GM12878 (cell line): ENCODE results near the gene ZNF689. TPM values are rescaled to one million over a fixed set of nuclear protein-coding genes. Genes with fewer than 3 reads are reported as not detected.

Source experiments
- ATAC-seq: fragments of 200-7000 bp; cut with Tn5 transposase; 3 replicates; pipeline ENCODE4 v1.9.1; 2020; ENCODE audit warnings: mild to moderate bottlenecking, moderate library complexity
- BruUV-seq: library from RNA; stranded (reverse); fragments of 400-500 nt; replicated peaks from 2 replicates; lab custom pipeline; 2021; lab: Mats Ljungman, UMichigan
- CTCF ChIA-PET: fragments of 300-600 bp; sonication (Branson Sonifier 250); formaldehyde crosslinking; extraction: SDS; loops from one replicate; lab custom pipeline; 2021; ENCODE audit warnings: inconsistent platforms; lab: Yijun Ruan, JAX
- POLR2A ChIA-PET: fragments of 350-600 bp; formaldehyde crosslinking; extraction: SDS; loops from one replicate; lab custom pipeline; 2021; ENCODE audit warnings: inconsistent platforms; lab: Charles Lee
- RAD21 ChIA-PET: fragments of 300-600 bp; sonication (Branson Sonifier 250); formaldehyde crosslinking; loops from one replicate; lab custom pipeline; 2023; ENCODE audit warnings: antibody characterized with exemption; ENCODE audit not compliant: unreplicated experiment; lab: Charles Lee
- SMC1A ChIA-PET: fragments of 300-600 bp; sonication (Branson Sonifier 250); formaldehyde crosslinking; loops from one replicate; lab custom pipeline; 2023; ENCODE audit not compliant: unreplicated experiment, uncharacterized antibody; lab: Charles Lee
- DNase-seq: peaks from one replicate; pipeline ENCODE4 v3.0.0-alpha.2; 2011; ENCODE audit warnings: low read depth, low spot score
- FAIRE-seq: peaks from 3 replicates; lab custom pipeline; 2011; peaks lifted over from hg19 to GRCh38; lab: Jason Lieb, UNC
- H2AFZ ChIP-seq: 2 replicates; pipeline ENCODE4 v1.6.0; 2011; ENCODE audit warnings: low read depth, low read length, control low read depth; ENCODE audit not compliant: control insufficient read depth
- H3K27ac ChIP-seq: 2 replicates; pipeline ENCODE4 v1.5.1; 2011; ENCODE audit warnings: control low read depth; ENCODE audit not compliant: control insufficient read depth, insufficient read depth
- H3K27me3 ChIP-seq, 2 experiments: replicated peaks in 1 of 2; 2 replicates each; pipeline versions ENCODE4 v1.6.0 to v1.6.1; 2011; ENCODE audit warnings: low read length in 1 of 2; ENCODE audit not compliant: control insufficient read depth in 2 of 2, insufficient read depth in 2 of 2
- H3K36me3 ChIP-seq, 2 experiments: 2 replicates each; pipeline ENCODE4 v1.5.1; 2011; ENCODE audit warnings: low read length in 1 of 2; ENCODE audit not compliant: control insufficient read depth in 2 of 2, insufficient read depth in 2 of 2
- H3K4me1 ChIP-seq: 2 replicates; pipeline ENCODE4 v1.6.1; 2011; ENCODE audit warnings: mild to moderate bottlenecking, low read length, moderate library complexity, mixed read lengths; ENCODE audit not compliant: control insufficient read depth, insufficient read depth
- H3K4me2 ChIP-seq: 2 replicates; pipeline ENCODE4 v1.6.0; 2011; ENCODE audit warnings: control low read depth; ENCODE audit not compliant: control insufficient read depth, insufficient read depth
- H3K4me3 ChIP-seq: fragments of 200-600 bp; sonication (generic); 2 replicates; pipeline ENCODE4 v1.5.1; 2016
- H3K79me2 ChIP-seq: 2 replicates; pipeline ENCODE4 v1.6.0; 2011; ENCODE audit warnings: low read length; ENCODE audit not compliant: control insufficient read depth, insufficient read depth
- H3K9ac ChIP-seq: 2 replicates; pipeline ENCODE4 v1.8.0; 2011; ENCODE audit warnings: low read length, control low read depth, mixed read lengths; ENCODE audit not compliant: control insufficient read depth, insufficient read depth
- H3K9me3 ChIP-seq: replicated peaks from 3 replicates; pipeline ENCODE4 v1.5.1; 2011; ENCODE audit warnings: mild to moderate bottlenecking, low read length; ENCODE audit not compliant: control insufficient read depth, insufficient read depth
- H4K20me1 ChIP-seq: 2 replicates; pipeline ENCODE4 v1.6.0; 2011; ENCODE audit not compliant: control insufficient read depth, insufficient read depth
- CHD2 ChIP-seq: IDR thresholded peaks from 2 replicates; pipeline ENCODE4 v1.6.1; 2011; ENCODE audit warnings: low read depth, low read length, improper control_type of control experiment, borderline replicate concordance
- E4F1 ChIP-seq: fragments of 450-650 bp; IDR thresholded peaks from 2 replicates; pipeline ENCODE4 v1.6.1; 2018; ENCODE audit warnings: borderline replicate concordance, mild to moderate bottlenecking; ENCODE audit not compliant: partially characterized antibody
- GABPA ChIP-seq: IDR thresholded peaks from 2 replicates; pipeline ENCODE4 v1.6.1; 2014; ENCODE audit warnings: antibody characterized with exemption, low read depth, mild to moderate bottlenecking, inconsistent platforms
- GATAD2B ChIP-seq: fragments of 450-650 bp; conservative IDR thresholded peaks from 2 replicates; pipeline ENCODE4 v1.6.1; 2017; ENCODE audit warnings: low read depth, mild to moderate bottlenecking, moderate library complexity
- KLF5 ChIP-seq: fragments of 450-650 bp; IDR thresholded peaks from 2 replicates; pipeline ENCODE4 v1.6.1; 2014; ENCODE audit warnings: mild to moderate bottlenecking; ENCODE audit not compliant: partially characterized antibody
- POLR2AphosphoS5 ChIP-seq: IDR thresholded peaks from 2 replicates; pipeline ENCODE4 v1.6.1; 2011; ENCODE audit warnings: mild to moderate bottlenecking, low read length, inconsistent platforms
- SKIL ChIP-seq: fragments of 450-650 bp; IDR thresholded peaks from 2 replicates; pipeline ENCODE4 v1.6.1; 2017; ENCODE audit warnings: mild to moderate bottlenecking, low read depth, inconsistent platforms; ENCODE audit not compliant: poor library complexity, severe bottlenecking
- TCF7 ChIP-seq: IDR thresholded peaks from 2 replicates; pipeline ENCODE4 v1.6.1; 2014; ENCODE audit warnings: antibody characterized with exemption, borderline replicate concordance
- ZNF687 ChIP-seq: fragments of 450-650 bp; IDR thresholded peaks from 2 replicates; pipeline ENCODE4 v1.6.1; 2017; ENCODE audit warnings: mild to moderate bottlenecking, moderate library complexity
- WGBS: methylation state at CpG from one replicate; pipeline ENCODE4 v1.1.6; 2016; ENCODE audit warnings: low lambda C conversion rate; ENCODE audit not compliant: insufficient replicate concordance, insufficient coverage; ENCODE audit errors: missing lambda C conversion rate; 5-methylcytosine and 5-hydroxymethylcytosine counted together
- in situ Hi-C: fragments of 300-500 bp; cut with MboI; formaldehyde crosslinking; loops from 9 replicates; pipeline ENCODE4 v1.14.3; 2018; ENCODE audit warnings: mixed read lengths
- intact Hi-C: fragments of 100-400 bp; cut with micrococcal nuclease; formaldehyde crosslinking; loops from one replicate; pipeline ENCODE4 v1.14.2; 2022; ENCODE audit not compliant: unreplicated experiment
- polyA plus RNA-seq, 11 experiments: library from polyadenylated mRNA; depleted of rRNA in 4 of 11; unstranded in 6 of 11; stranded (reverse) in 5 of 11; fragments of >200 nt; fragmentation: Nextera tagmentation in 4 of 11; fragmentation: Illumina TruSeq in 1 of 11; extraction: Ambion mirVana in 4 of 11; extraction: Trizol in 1 of 11; gene quantifications; 1 replicate in 1 of 11; 2 replicates in 10 of 11; pipeline versions ENCODE4 v1.2.1 to v1.2.3, GENCODE V29; 2011 to 2016; ENCODE audit warnings: inconsistent platforms in 2 of 11, missing spikeins in 2 of 11, low read depth in 1 of 11
- total RNA-seq, 4 experiments: library from RNA; depleted of rRNA in 3 of 4; stranded (reverse); fragments of >200 nt in 3 of 4; fragmentation: Illumina TruSeq in 1 of 4; extraction: Trizol in 1 of 4; gene quantifications; 2 replicates each; pipeline versions ENCODE4 v1.2.1 to v1.2.3, GENCODE V29; 2013 to 2021

The ZNF689 gene
- total and polyA plus RNA-seq, 10 of the 15 experiments (the other 5 are each of a cell fraction or from before 2014, with no cell fraction given): 4.7 to 13.2 (median 8.5) TPM

- Histone ChIP-seq H3K4me2 (no peak overlapping the region), H2AFZ (no peak overlapping the region), H4K20me1 (no peaks in the 10 kb centered on the region), H3K36me3 (no peaks in the 10 kb centered on the region), H3K27me3 (no peaks in the 10 kb centered on the region), H3K27ac (no peak overlapping the region), H3K9me3 (no peaks in the 10 kb centered on the region)
- ATAC-seq (no peak), DNase-seq (no peak)
- POLR2A ChIA-PET: interaction anchor here (0.6 kb wide), 1 partner anchor 16 kb away, joined by 4 read pairs; no protein-coding TSS in a partner anchor
- WGBS: 35% methylated on average over 6 of the region's 6 CpGs
- TF ChIP-seq SKIL (no peak), KLF5 (no peak), ZNF687 (no peak), GABPA (no peak), POLR2AphosphoS5 (no peak), GATAD2B (no peak), E4F1 (no peak), CHD2 (no peak), TCF7 (no peak)
- TF ChIP-seq, all 136 proteins: peak for 0
- FAIRE-seq: no peak
- 0 out of 2 replicates have a peak, but pooled peaks cover under 1% of the 10 kb centered on the region for H3K79me2 ChIP-seq
- no TSS peak for BruUV-seq
- in situ Hi-C loops (no loop called here), intact Hi-C loops (no loop called here)
- RAD21 ChIA-PET: interaction anchor here (1.2 to 2.4 kb wide), 2 partner anchors 14 to 17 kb away, joined by 5 to 6 read pairs; no protein-coding TSS in a partner anchor
- CTCF ChIA-PET: interaction anchor here (0.6 to 1.4 kb wide), 2 partner anchors 12 to 13 kb away, joined by 3 to 4 read pairs; no protein-coding TSS in a partner anchor
- H3K4me1 ChIP-seq: peaks cover 7% of the 10 kb centered on the region
- H3K9ac ChIP-seq: no peak overlapping the region
- SMC1A ChIA-PET: interaction anchor here (1.3 to 2.6 kb wide), 4 partner anchors 12 to 52 kb away, joined by 3 to 11 read pairs (median 6); partner anchors contain the start of gene FBRS
- H3K4me3 ChIP-seq: no peak overlapping the region
Measured at GRCh38 chr16:30645727-30646126, 35.5 kb upstream of the ZNF689 start.
